ENCODE results near the gene DNASE2B.

The DNASE2B gene, protein sequence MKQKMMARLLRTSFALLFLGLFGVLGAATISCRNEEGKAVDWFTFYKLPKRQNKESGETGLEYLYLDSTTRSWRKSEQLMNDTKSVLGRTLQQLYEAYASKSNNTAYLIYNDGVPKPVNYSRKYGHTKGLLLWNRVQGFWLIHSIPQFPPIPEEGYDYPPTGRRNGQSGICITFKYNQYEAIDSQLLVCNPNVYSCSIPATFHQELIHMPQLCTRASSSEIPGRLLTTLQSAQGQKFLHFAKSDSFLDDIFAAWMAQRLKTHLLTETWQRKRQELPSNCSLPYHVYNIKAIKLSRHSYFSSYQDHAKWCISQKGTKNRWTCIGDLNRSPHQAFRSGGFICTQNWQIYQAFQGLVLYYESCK

DNA sequence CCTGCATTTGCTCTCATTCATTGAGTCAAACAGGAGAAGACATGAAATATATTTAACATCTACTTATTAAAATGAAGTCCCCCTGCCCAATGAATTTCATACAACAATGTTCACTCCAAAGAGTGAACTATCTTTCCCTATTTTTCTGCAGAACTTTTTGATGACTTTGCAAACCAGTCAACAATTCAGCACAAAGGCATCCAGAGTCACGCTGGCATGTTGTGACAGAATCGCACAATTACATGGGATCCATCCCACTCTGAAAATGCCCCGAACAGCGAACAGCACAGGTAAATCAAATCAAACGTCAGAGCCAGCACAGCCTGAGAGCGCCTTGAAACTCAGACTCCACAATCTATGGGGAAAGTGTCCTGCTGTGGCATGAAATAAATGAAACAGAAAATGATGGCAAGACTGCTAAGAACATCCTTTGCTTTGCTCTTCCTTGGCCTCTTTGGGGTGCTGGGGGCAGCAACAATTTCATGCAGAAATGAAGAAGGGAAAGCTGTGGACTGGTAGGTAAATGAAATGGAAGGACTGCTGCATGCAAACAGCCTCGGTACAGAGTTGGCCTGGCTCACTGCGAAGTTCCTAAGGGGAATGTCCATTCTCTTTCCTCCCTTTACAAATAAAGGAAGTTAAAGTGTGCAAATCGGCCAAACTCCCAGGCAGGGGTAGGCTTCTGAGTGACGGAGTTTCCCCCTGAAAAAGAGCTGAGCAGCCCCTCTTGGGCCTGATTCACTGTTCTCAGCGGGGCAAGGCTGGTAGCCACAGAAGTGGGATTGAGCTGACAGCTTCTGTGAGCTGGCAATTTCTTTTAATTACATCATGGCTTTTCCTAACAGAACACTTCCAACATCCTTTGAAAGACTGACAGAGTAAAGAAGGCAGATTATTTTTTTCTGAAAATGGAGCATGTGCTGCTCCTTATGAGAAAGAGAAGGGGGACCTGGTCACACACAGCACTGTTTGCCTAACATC is at the start of gene DNASE2B:
Gene DNASE2B (plus strand): TSS at position 310 of the 981 bp plus-strand sequence. CDS start 81 bp downstream, at position 391.
- no peaks in the 10 kb centered on the region for H3K36me3 ChIP-seq
- H3K9me3 ChIP-seq (ENCODE audit: severe bottlenecking), result no peaks in the 10 kb centered on the region
- H3K4me3 ChIP-seq (ENCODE audit: low read depth, low read length), result no peak within 1 kb of the TSS
- TF ChIP-seq CTCF (IDR thresholded peaks at IDR 0.05; ENCODE audit: low read depth, low read length), result no peak
- no peak for DNase-seq
- H3K27ac ChIP-seq, result no peak within 1 kb of the TSS
- no peaks in the 10 kb centered on the region for H3K27me3 ChIP-seq (ENCODE audit: insufficient read depth, low read depth, severe bottlenecking)

- H3K36me3 ChIP-seq, result no peaks in the 10 kb centered on the region
- H3K4me3 ChIP-seq (ENCODE audit: low read depth, low read length), result no peak overlapping the region
- TF ChIP-seq CTCF (IDR thresholded peaks at IDR 0.05; ENCODE audit: low read depth, low read length), result no peak
- H3K27me3 ChIP-seq (ENCODE audit: insufficient read depth, low read depth, severe bottlenecking), result no peaks in the 10 kb centered on the region
- no peaks in the 10 kb centered on the region for H3K9me3 ChIP-seq (ENCODE audit: severe bottlenecking)
- no peak for DNase-seq
- H3K27ac ChIP-seq, result no peak overlapping the region
These were observed 49.5 kb upstream of the DNASE2B start for GRCh38 chr1:84348759-84349158.

GRCh38 chr1:84350104-84350503 is 48.2 kb upstream of the DNASE2B start:
- no peak for DNase-seq
- Histone ChIP-seq H3K9me3 (ENCODE audit: severe bottlenecking) (no peaks in the 10 kb centered on the region), H3K27ac (no peak overlapping the region), H3K27me3 (ENCODE audit: insufficient read depth, low read depth, severe bottlenecking) (no peaks in the 10 kb centered on the region), H3K36me3 (no peaks in the 10 kb centered on the region), H3K4me3 (ENCODE audit: low read depth, low read length) (no peak overlapping the region)
- TF ChIP-seq CTCF (IDR thresholded peaks at IDR 0.05; ENCODE audit: low read depth, low read length), result no peak

GRCh38 chr1:84350550-84350949 is 47.7 kb upstream of the DNASE2B start:
- no peak for TF ChIP-seq CTCF (IDR thresholded peaks at IDR 0.05; ENCODE audit: low read depth, low read length)
- no peak overlapping the region for H3K27ac ChIP-seq
- no peaks in the 10 kb centered on the region for H3K27me3 ChIP-seq (ENCODE audit: insufficient read depth, low read depth, severe bottlenecking)
- DNase-seq, result no peak
- H3K4me3 ChIP-seq (ENCODE audit: low read depth, low read length), result no peak overlapping the region
- H3K36me3 ChIP-seq, result no peaks in the 10 kb centered on the region
- no peaks in the 10 kb centered on the region for H3K9me3 ChIP-seq (ENCODE audit: severe bottlenecking)

- no peaks in the 10 kb centered on the region for H3K36me3 ChIP-seq
- TF ChIP-seq CTCF (IDR thresholded peaks at IDR 0.05; ENCODE audit: low read depth, low read length), result no peak
- no peak for DNase-seq
These were observed 45.8 kb upstream of the DNASE2B start for GRCh38 chr1:84352298-84353106.

More at GRCh38 chr1:84352298-84353106, 45.8 kb upstream of the DNASE2B start:
- Histone ChIP-seq H3K4me3 (ENCODE audit: low read depth, low read length) (no peak overlapping the region), H3K27me3 (ENCODE audit: insufficient read depth, low read depth, severe bottlenecking) (no peaks in the 10 kb centered on the region), H3K27ac (no peak overlapping the region), H3K9me3 (ENCODE audit: severe bottlenecking) (no peaks in the 10 kb centered on the region)

Measured in WERI-Rb-1 (cell line).